Skeletal muscle satellite cell (primary cell): ENCODE data around the gene SLC2A5.
"Not testable (repeated sequence)": the region's sequence is repeated elsewhere in the genome, so short reads cannot be mapped to it uniquely, and the experiment has no call there.

Source experiments
- H3K27me3 ChIP-seq: 2 replicates; pipeline ENCODE4 v1.7.0; 2013; ENCODE audit warnings: low read length; ENCODE audit not compliant: control insufficient read depth, insufficient read depth
- H3K36me3 ChIP-seq: 2 replicates; pipeline ENCODE4 v1.7.0; 2013; ENCODE audit warnings: mild to moderate bottlenecking, control low read depth, low read length; ENCODE audit not compliant: insufficient read depth
- H3K4me1 ChIP-seq: 2 replicates; pipeline ENCODE4 v1.7.0; 2013; ENCODE audit warnings: low read length; ENCODE audit not compliant: control insufficient read depth, insufficient read depth
- H3K4me2 ChIP-seq: 2 replicates; pipeline ENCODE4 v1.7.0; 2013; ENCODE audit warnings: mild to moderate bottlenecking, low read length
- H3K4me3 ChIP-seq: 2 replicates; pipeline ENCODE4 v1.7.0; 2013; ENCODE audit warnings: low read length
- H3K9ac ChIP-seq: 2 replicates; pipeline ENCODE4 v1.7.0; 2013; ENCODE audit warnings: mild to moderate bottlenecking, low read depth, low read length, moderate library complexity
- H3K9me3 ChIP-seq: replicated peaks from 2 replicates; pipeline ENCODE4 v1.7.0; 2013; ENCODE audit warnings: mild to moderate bottlenecking, control low read depth, low read length

Gene SLC2A5

GRCh38 chr1:9009438-9010370, 59.7 kb downstream of the SLC2A5 start:
- Histone ChIP-seq H3K4me2 (no peak overlapping the region), H3K9me3 (no peaks in the 10 kb centered on the region), H3K36me3 (no peaks in the 10 kb centered on the region), H3K4me3 (no peak overlapping the region), H3K4me1 (peaks cover 3% of the 10 kb centered on the region), H3K9ac (no peak overlapping the region), H3K27me3 (peaks cover 18% of the 10 kb centered on the region)

GRCh38 chr1:9008236-9008635, 61.2 kb downstream of the SLC2A5 start:
- Histone ChIP-seq H3K27me3 (peaks cover 20% of the 10 kb centered on the region), H3K36me3 (no peaks in the 10 kb centered on the region)

GRCh38 chr1:9006956-9007615, 62.3 kb downstream of the SLC2A5 start:
- peaks cover 22% of the 10 kb centered on the region for H3K27me3 ChIP-seq
- peaks cover 3% of the 10 kb centered on the region for H3K4me1 ChIP-seq
- no peaks in the 10 kb centered on the region for H3K9me3 ChIP-seq
- H3K9ac ChIP-seq = no peak overlapping the region
- no peaks in the 10 kb centered on the region for H3K36me3 ChIP-seq
- H3K4me3 ChIP-seq = no peak overlapping the region
- no peak overlapping the region for H3K4me2 ChIP-seq

More at GRCh38 chr1:9008236-9008635, 61.2 kb downstream of the SLC2A5 start:
- Histone ChIP-seq H3K4me1 (peaks cover 3% of the 10 kb centered on the region), H3K4me3 (no peak overlapping the region), H3K9me3 (no peaks in the 10 kb centered on the region), H3K9ac (no peak overlapping the region), H3K4me2 (no peak overlapping the region)

- no peaks in the 10 kb centered on the region for H3K36me3 ChIP-seq
- H3K9ac ChIP-seq = no peak overlapping the region
- H3K4me2 ChIP-seq = no peak overlapping the region
- H3K4me1 ChIP-seq = peaks cover 3% of the 10 kb centered on the region
- no peak overlapping the region for H3K4me3 ChIP-seq
- no peaks in the 10 kb centered on the region for H3K9me3 ChIP-seq
- H3K27me3 ChIP-seq = peaks cover 25% of the 10 kb centered on the region
Measured at GRCh38 chr1:9005395-9005708, 64.1 kb downstream of the SLC2A5 start.

- peaks cover 25% of the 10 kb centered on the region for H3K27me3 ChIP-seq
- no peaks in the 10 kb centered on the region for H3K9me3 ChIP-seq
- H3K4me2 ChIP-seq = no peak overlapping the region
- no peak overlapping the region for H3K9ac ChIP-seq
- H3K4me1 ChIP-seq = peaks cover 3% of the 10 kb centered on the region
- no peaks in the 10 kb centered on the region for H3K36me3 ChIP-seq
- no peak overlapping the region for H3K4me3 ChIP-seq
Measured at GRCh38 chr1:9004700-9005394, 64.6 kb downstream of the SLC2A5 start.

- no peaks in the 10 kb centered on the region for H3K36me3 ChIP-seq
- H3K4me3 ChIP-seq = no peak overlapping the region
- no peak overlapping the region for H3K4me2 ChIP-seq
- H3K27me3 ChIP-seq = peaks cover 30% of the 10 kb centered on the region
- H3K9ac ChIP-seq = no peak overlapping the region
- H3K9me3 ChIP-seq = no peaks in the 10 kb centered on the region
- peaks cover 3% of the 10 kb centered on the region for H3K4me1 ChIP-seq
Measured at GRCh38 chr1:9004031-9004699, 65.3 kb downstream of the SLC2A5 start.

- not testable (repeated sequence) for H3K4me3 ChIP-seq, H3K4me1 ChIP-seq, H3K36me3 ChIP-seq, H3K4me2 ChIP-seq, H3K9ac ChIP-seq, H3K9me3 ChIP-seq
- peaks cover 14% of the 10 kb centered on the region for H3K27me3 ChIP-seq
Measured at GRCh38 chr1:9002215-9002560, 67.2 kb downstream of the SLC2A5 start.

GRCh38 chr1:9001534-9002214, 67.8 kb downstream of the SLC2A5 start:
- not testable (repeated sequence) for H3K9ac ChIP-seq, H3K4me3 ChIP-seq, H3K9me3 ChIP-seq, H3K4me2 ChIP-seq, H3K4me1 ChIP-seq, H3K36me3 ChIP-seq
- peaks cover 14% of the 10 kb centered on the region for H3K27me3 ChIP-seq

- H3K9me3 ChIP-seq, H3K4me1 ChIP-seq, H3K36me3 ChIP-seq, H3K4me2 ChIP-seq, H3K9ac ChIP-seq, H3K4me3 ChIP-seq: not testable (repeated sequence)
- peaks cover 10% of the 10 kb centered on the region for H3K27me3 ChIP-seq
Measured at GRCh38 chr1:8993962-8994675, 75.3 kb downstream of the SLC2A5 start.

GRCh38 chr1:8992936-8993687, 76.3 kb downstream of the SLC2A5 start:
- H3K4me3 ChIP-seq = no peak overlapping the region
- no peaks in the 10 kb centered on the region for H3K9me3 ChIP-seq
- no peaks in the 10 kb centered on the region for H3K4me1 ChIP-seq
- H3K9ac ChIP-seq = no peak overlapping the region
- H3K4me2 ChIP-seq = no peak overlapping the region
- peaks cover 10% of the 10 kb centered on the region for H3K27me3 ChIP-seq
- no peaks in the 10 kb centered on the region for H3K36me3 ChIP-seq
